Measurements from ENCODE around the gene STT3B.

STT3B gene

DNA sequence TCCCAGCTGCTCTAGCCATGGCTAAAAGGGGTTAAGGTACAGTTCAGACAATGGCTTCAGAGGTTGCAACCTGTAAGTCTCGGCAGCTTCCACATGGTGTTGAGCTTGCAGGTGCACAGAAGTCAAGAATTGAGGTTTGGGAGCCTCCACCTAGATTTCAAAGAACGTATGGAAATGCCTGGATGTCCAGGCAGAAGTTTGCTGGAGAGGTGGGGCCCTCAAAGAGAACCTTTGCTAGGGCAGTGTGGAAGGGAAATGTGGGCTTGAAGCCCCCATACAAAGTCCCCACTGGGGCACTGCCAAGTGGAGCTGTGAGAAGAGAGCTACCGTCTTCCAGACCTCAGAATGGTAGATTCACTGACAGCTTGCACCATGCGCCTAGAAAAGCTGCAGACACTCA lies 73.7 kb downstream of the STT3B start:
- DNase-seq = peak in 1 of 5 experiments; percentile 35

DNA sequence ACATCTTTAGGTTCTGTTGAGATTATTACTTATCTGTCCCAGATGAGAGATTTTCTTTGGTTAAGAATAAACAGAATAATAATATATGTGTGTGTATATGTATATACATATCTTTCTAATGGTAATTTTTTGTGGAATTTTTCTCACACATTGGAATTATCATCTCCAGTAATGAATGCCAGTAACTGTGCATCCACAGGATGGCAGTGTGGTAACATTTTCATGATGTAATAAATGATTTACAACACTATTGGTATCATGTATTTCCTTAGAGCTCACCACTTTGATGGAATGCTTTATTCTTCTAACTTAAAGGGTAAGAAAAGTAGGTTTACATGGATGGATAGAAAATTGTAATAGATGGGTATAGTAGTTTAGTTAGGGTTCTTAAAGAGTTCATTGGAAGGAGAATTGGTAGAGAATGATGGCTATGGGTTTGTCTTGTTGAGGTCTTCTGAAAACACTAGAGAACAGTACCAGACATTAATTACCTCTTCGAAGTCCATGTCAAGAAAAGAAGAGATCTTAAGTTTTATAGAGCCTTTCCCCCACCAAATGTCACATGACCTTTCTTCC lies 78.1 kb downstream of the STT3B start:
- DNase-seq = no peak

DNA sequence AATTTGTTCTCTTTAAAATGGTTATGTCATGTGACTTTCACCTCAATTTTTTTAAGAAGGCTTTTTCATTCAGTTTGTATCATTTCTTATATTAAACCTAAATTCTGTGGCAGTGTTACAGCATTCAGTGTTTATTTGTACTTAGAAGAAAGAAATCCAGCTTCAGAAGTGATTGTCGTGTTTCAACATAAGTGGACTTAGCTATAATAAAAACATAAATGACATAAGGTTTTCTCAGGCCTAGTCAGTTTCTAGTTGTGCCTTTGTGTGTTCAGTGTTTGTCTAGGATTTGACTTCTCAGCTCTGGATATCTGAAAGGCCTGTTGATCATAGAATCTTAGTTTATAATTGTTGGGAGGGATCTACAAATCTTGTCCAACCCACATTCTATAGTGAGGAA lies 80.5 kb downstream of the STT3B start:
- no peak for DNase-seq

DNA sequence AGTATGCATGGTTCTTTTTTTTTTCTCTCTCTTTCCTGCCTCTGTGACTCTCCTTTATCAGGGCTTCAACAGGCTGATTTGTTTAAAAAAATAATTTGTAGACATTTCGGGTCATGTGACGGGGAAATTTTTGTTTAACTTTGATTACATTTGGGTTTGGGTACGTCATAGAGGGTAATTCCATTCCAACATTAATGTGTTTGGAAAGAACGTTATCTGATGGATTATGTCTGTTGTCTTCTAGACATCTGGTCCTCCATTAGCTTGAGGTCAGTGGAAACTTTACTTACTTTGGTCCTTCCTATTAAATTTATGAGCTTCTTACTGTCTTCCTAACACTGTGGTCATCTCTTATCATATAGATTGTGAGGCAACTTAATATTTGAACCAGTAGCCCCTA lies 80.9 kb downstream of the STT3B start:
- DNase-seq = no peak

DNA sequence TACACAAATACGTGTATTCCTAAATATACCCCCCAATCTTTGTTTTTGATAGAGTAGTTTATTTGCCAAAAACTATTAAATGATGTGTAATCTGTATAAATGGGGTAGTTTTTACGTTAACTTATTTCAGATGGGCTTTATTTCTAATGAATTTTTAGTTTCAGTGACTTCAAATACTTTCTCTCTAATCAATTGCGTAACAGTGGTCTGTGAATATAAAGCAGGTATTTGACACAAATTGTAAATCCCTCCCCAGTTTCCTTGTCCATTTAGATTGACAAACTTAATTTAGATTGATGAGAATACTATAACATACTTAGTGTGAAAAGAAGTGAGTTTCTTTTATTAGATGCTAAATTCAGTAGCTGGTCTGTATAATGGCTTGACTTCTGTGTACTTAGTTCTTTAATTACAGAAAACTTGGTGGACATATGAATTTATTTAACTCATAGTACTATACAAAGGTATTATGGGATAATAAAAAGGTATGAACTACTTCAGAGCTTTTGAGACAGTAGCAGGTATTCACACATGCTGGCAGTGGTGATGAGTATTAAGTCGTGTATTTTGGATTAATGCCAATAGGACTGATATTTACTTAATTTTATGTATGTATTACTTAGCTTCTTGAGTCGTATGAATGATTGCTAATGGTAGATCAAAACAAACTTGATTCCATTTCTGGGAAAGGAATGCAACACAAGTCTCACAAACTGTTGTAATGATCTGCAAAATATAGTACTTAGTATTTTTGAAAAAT lies 81.6 kb downstream of the STT3B start:
- DNase-seq = no peak

DNA sequence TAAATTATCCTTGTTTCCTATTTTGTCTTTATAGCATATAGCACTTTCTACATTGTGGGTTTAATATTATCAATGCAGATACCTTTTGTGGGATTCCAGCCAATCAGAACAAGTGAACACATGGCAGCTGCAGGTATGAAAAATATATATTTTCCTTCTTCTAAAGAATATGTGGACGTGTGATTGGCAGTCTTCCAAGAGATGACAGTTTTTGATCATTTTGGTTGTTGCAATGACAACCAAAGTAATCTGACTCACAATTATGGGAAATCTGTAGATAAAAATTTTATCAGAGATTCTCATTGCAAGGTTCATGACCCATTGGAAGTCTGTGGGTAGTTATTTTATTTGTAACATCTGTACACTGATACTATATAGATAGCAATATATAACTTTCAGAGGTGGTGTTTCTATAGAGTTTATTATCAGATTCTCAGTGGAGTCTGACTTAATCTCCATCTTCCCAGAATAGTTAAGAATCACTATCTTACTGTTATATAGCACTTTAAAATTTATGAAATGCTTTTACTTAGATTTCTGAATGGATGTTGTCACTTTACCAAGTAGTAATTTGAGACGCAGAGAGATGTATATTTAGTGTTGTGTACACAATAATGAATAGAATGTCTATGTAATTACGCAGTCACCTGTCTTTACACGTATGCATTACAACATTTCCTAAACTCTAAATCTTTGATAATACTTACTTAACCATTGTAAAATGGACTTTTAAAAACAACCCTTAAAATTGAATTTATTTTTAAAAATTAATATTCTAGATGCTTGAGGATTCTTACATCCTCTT lies 82.5 kb downstream of the STT3B start:
- no peak for DNase-seq

DNA sequence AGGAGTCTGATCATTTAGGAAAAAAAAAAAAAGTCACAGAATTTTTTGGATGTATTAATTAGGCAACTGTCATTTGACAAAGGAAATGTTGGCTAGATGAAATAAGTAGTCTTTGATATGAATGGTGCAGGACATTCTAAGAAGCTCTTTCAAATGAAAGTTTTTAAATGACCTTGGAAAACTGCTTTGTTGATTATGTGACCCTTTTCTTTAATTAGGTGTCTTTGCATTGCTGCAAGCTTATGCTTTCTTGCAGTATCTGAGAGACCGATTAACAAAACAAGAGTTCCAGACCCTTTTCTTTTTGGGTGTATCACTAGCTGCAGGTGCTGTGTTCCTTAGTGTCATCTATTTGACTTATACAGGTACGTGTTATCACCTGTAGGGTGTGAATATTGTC lies 84.0 kb downstream of the STT3B start:
- no peak for DNase-seq

DNA sequence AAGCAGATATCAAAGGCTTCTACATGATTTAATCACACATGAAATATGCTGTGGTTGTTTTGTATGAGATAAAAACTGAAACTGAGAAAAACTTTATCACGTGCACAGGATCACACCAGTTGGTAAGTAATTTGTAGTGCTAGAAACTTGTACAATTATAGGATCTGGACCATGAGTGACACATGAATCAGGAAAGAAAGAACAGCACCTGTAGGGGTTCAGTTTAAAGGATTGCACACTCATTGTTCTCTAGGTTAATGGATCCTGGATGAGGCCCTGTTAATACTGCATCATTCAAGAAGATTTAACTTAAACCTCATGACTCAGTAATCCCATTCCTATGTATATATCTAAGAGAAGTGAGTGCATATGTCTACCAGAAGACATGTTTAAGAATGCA lies 87.9 kb downstream of the STT3B start:
- peak in 1 of 5 experiments; percentile 46 for DNase-seq

DNA sequence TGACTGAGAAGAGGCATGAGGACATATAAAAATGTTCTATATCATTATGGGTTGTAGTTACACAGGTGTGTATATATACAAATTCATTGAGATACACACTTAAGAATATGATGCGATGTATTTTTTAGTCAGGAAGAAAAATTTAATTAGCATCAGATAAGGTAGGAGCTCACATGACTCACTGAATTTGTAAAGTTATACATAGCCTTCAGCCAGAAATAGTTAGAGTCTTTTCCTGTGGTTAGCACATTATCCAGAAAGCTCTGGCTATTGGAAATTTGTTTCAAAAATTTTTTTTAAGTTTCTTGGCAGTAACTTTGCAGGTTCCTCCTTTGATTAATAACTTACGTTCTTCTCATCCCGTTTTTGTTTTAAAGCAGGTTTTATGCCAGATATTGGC lies 88.6 kb downstream of the STT3B start:
- no peak for DNase-seq

DNA sequence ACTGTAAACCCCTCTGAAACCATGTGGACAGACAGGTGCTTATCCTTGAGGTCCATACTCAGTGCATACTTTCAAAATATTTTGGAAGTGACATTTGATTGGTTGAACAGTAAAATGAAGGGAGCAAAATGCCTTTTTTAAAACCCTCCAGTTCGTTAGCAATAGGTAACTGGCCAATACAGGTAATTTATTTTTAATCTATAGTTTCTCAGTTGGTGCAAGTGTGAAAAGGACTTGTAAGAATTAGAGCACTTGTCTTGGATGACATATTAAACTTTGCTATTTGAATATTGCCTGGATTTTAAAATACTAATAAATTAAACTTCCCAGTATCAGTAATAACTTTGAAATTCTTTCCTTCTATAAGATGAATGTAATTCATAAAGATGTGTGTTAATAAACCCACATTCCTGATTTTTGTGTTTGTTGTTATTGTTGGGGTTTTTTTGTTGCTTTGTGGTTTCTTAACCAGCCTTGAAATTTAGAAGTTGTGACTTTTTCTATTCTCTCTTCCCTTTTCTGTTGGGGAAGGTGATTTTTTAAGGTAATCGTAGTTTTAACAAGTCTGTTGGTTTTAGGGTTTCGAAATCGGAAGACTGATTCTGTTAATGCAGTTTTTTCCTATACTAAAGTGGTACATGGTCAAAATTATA lies 90.0 kb downstream of the STT3B start:
- no peak for DNase-seq

DNA sequence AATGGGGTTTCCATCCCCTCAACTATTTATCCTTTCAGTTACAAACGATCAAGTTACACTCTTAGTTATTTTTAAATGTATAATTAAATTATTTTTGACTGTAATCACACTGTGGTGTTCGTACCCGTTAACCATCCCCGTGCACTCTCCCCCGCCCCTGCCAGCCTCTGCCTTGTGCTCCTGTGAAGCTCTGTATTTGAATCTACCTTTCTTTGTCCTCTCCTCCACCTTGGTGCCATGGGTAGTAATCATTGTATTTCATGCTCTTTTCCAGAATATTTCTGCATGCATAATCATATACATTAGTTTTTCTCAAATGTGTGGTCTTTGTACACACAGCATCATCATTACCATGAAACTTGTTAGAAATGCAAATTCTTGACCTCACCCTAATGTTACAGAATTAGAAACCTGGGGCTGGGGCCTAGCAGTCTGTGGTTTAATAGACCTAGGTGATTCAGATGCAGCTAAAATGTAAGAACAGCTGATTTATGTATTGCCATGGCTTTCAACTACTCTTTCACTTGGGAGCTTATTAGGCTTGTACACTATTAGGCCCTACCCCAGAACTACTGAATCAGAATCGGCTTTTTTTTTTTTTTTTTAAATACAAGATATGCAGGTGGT lies 91.5 kb downstream of the STT3B start:
- no peak for DNase-seq

DNA sequence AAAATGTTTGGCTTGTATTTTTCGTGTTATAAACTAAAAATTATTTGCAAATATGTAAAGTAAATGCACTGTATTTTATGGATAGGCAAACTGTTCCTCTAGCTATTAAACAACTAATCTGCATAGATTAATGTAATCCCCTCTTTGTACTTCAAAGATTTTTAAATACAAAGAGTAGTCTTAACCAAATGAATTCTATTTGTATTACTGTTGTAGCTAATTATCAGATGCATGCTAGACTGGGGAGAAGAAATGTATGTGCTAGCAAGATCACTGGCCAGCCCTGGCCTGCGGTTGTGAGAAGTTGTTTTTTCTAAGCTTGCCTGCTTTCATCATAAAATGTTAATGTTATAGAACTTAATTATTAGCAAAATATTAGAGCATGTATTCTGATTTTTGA lies 92.6 kb downstream of the STT3B start:
- DNase-seq = no peak

DNA sequence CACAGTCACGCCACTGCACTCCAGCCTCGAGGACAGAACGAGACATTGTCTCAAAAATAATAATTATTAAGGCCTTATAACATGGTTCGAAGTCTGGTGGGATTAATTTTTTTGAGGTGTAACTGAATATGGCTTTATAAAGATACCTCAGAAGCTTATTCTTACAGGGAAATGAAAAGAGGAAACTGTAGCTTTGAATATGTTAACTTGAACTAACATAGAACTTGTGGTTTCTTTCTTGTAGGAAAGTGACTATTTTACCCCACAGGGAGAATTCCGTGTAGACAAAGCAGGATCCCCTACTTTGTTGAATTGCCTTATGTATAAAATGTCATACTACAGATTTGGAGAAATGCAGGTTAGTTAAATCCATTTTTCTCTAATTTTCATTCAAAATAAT lies 96.3 kb downstream of the STT3B start:
- no peak for DNase-seq

DNA sequence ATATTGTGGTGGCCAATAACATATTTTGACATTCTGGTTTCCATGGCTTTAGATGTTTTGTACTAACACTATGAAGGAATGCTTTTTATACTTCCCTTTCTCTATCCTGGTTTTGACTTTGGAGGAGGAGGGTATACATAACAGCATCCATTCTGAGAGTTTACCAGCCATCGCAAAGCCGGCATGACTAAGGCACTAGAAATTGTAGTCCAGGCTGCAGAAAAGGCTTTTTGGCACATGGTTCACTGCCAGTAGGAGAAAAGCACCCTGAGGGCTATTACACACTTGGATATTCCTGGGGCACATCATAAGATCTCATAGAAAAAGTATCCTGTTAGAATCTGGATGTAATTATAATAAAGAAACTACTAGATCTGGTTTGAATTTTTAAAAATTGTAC lies 101.8 kb downstream of the STT3B start:
- no peak for DNase-seq

DNA sequence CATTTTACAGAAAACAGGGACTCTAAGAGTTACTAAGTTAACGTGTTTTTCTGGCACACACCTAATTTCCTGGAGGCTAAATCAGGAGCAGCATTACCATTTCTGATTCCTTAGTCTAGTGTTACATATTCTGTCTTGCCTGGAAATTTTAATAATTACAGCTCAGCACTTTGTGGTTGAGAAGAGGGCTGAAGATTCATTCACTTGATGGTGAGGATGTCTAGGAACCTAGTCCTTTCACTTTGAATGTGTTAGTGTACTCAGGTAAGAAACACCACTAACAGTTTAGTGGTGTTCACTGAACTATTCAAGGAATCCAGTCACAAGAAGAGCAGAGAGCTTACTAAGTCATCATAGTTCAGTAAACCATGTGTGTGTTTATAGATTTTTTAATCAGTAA lies 102.8 kb downstream of the STT3B start:
- DNase-seq = peak in 1 of 5 experiments; percentile 66

DNA sequence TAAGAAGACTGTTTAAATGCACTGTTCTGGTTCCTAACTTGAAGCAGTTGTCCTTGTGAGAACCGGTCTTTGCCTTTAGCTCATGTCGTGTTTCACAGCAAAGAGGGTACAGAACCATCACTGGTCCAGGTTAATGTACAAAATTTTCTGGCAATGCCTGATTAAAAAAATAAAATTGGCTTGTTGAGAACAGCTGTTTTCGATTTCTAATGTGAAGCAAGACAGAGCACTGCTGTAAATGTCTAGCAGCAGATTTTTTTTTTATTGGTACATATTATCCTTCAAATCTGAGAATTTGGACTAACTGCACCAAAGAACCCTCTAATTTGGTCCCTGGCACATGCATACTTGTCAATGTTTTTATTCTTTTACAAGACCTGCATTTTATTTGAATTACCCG lies 103.3 kb downstream of the STT3B start:
- DNase-seq = no peak

DNA sequence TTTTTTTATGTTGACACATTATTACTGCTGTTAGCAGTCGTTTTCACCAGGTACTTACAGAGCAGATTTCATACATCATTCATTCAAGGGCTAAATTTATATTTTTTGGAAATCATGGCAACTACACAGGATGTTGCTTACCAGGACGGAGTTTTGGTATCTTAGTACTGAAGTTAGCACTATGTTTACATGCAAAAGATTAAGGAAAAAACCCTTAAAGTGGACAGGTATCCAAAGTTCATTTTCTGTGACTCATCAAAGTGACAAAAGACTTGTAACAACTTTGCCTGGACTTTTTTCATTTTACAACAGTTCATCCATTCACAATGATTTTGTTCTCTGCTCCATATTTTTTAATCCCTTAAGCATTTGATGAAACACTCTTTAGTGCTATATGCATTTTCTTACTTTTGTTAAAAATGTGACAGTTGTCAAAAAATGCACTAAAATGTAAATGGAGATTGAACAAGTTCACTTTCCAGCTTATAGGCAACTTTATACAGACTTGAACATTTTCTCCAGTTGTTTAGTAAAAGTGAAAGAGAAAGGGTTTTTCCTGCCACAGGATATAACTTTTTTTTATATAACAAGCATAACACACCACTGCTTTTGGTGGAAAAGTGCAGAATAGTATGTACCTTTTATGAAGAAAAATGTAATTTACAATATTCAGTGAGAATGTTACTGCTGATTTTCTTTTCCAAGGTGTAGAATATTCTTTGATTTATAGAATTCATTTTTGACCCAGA lies 104.1 kb downstream of the STT3B start:
- peak in 2 of 5 experiments; percentile 4 to 37 for DNase-seq

DNA sequence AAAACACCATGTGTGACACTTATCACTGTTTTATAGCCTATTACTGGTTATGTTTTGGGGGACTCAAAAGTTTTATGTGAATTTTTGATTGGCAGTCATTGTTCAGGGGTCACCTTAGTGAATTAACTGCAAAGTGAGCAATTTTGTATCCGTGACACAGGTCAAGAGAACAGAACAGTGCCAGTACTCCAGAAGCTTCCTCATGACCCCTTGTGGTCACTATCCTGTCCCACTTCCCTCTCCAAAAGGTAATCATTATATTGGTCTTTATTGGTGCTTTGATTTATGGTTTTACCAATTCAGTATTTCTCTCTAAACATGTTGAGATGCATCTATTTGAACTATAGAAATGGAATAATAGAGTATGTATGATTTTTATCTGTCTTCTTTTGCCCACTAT lies 107.1 kb downstream of the STT3B start:
- DNase-seq = no peak

DNA sequence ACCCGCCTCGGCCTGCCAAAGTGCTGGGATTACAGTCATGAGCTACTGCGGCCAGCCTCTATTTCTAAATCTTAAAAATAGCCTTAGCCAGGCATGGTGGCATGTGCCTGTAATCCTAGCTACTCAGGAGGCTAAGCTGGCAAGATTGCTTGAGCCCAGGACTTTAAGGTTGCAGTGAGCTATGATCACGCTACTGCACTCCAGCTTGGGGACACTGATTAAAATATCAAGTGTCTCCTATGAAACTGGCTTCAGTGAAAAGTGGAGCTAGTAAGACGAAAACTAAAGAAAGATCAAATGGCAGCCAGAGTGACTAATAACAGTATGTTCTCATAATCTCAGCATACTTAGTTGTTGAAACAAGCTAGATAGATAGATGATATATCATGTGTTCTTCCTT lies 112.5 kb downstream of the STT3B start:
- no peak for DNase-seq

DNA sequence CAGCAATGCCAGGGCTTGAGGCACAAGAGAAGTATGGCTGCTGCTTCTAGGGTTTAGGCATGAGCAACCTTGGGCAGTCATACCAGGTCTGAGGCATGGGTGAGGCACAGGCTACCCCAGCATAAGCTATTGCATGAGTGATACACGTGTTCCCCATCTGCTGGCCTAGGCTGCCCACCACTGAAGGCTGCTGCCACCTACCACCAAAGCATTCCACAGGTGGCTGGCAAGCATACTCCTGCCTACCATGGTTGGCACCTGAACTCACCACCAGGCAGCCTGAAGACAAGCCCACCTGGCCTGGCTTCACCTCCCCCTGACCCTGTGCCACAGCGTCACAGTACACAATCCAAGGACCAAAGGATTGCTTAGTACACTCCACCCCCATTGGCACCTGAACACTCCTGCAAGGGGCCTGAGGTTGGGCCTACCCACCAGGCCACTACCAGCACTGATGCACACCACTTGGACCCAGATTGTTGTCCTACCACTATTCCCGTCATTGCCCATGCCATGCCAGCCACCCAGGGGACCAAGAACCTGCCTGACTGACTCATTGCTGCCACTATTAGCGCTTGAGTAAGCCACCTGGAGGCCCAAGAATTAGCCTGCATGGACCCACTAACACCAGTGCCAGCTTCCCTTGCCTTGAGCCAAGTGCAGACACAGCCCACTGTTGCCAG lies 115.7 kb downstream of the STT3B start:
- DNase-seq = no peak

DNA sequence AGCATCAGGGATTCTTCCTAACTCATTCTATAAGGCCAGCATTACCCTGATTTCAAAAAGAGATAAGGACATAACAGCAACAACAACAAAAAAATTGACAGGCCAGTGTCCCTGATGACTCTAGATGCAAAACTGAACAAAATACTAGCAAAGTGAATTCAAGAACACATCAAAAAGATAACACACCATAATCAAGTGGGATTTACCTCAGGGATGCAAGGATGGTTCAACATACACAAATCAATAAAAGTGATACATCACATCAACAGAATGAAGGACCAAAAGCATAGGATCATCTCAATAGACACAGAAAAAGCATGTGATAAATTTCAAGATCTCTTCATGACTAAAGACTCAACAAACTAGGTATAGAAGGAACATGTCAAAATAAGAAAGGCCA lies 119.6 kb downstream of the STT3B start:
- peak in 1 of 5 experiments; percentile 19 for DNase-seq

DNA sequence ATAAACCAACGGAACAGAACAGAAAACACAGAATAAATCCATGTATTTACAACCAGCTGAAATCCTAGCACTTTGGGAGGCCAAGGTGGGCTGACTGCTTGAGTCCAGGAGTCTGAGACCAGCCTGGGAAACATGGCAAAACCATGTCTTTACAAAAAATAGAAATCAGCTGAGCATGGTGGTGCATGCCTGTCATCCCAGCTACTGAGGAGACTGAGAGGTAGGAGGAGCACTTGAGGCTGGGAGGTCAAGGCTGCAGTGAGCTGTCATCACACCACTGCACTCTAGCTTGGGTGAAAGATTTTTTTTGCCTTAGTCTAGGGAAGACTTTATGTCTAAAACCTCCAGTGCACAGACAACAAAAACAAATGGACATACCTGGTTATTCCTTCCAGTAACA lies 120.7 kb downstream of the STT3B start:
- DNase-seq = no peak

Data from T-helper 2 cell (primary cell).